Ishikawa (cell line): ENCODE data around the gene C9orf152.

Experiments used
- CEBPB ChIP-seq: IDR thresholded peaks from 2 replicates; pipeline ENCODE4 v1.6.1; 2012
- CREB1 ChIP-seq: IDR thresholded peaks from 2 replicates; pipeline ENCODE4 v1.6.1; 2012; ENCODE audit warnings: low read depth
- EGR1 ChIP-seq: IDR thresholded peaks from 2 replicates; pipeline ENCODE4 v1.6.1; 2012
- EP300 ChIP-seq: IDR thresholded peaks from 2 replicates; pipeline ENCODE4 v1.6.1; 2012; ENCODE audit warnings: borderline replicate concordance
- FOXM1 ChIP-seq: IDR thresholded peaks from 2 replicates; pipeline ENCODE4 v1.6.1; 2012; ENCODE audit warnings: low read depth, borderline replicate concordance
- MAX ChIP-seq: IDR thresholded peaks from 2 replicates; pipeline ENCODE4 v1.6.1; 2012
- NFIC ChIP-seq: IDR thresholded peaks from 2 replicates; pipeline ENCODE4 v1.6.1; 2012
- RAD21 ChIP-seq: IDR thresholded peaks from 2 replicates; pipeline ENCODE4 v1.6.1; 2012; ENCODE audit warnings: low read depth
- REST ChIP-seq: IDR thresholded peaks from 2 replicates; pipeline ENCODE4 v1.6.1; 2012; ENCODE audit warnings: low read depth, mild to moderate bottlenecking
- TAF1 ChIP-seq: IDR thresholded peaks from 2 replicates; pipeline ENCODE4 v1.6.1; 2012; ENCODE audit warnings: low read depth, mild to moderate bottlenecking
- TCF12 ChIP-seq: IDR thresholded peaks from 2 replicates; pipeline ENCODE4 v1.6.1; 2012; ENCODE audit warnings: low read depth
- TEAD4 ChIP-seq: IDR thresholded peaks from 2 replicates; pipeline ENCODE4 v1.6.1; 2012
- USF1 ChIP-seq: IDR thresholded peaks from 2 replicates; pipeline ENCODE4 v1.6.1; 2012
- YY1 ChIP-seq: IDR thresholded peaks from 2 replicates; pipeline ENCODE4 v1.6.1; 2012; ENCODE audit warnings: low read depth
- ZBTB7A ChIP-seq: IDR thresholded peaks from 2 replicates; pipeline ENCODE4 v1.6.1; 2012; ENCODE audit warnings: low read depth

The C9orf152 gene

GRCh38 chr9:110255034-110255462, 47.1 kb upstream of the C9orf152 start:
- TF ChIP-seq EP300: no peak
- no peak for TF ChIP-seq RAD21
- no peak for TF ChIP-seq YY1
- TF ChIP-seq TAF1: no peak
- TF ChIP-seq CREB1: no peak
- TF ChIP-seq TEAD4: no peak
- TF ChIP-seq MAX: no peak
- no peak for TF ChIP-seq USF1
- TF ChIP-seq FOXM1: no peak
- no peak for TF ChIP-seq CEBPB
- TF ChIP-seq EGR1: no peak
- TF ChIP-seq NFIC: no peak
- no peak for TF ChIP-seq REST
- TF ChIP-seq ZBTB7A: no peak
- TF ChIP-seq TCF12: no peak

GRCh38 chr9:110254500-110254899, 46.5 kb upstream of the C9orf152 start:
- TF ChIP-seq TCF12: no peak
- no peak for TF ChIP-seq REST
- no peak for TF ChIP-seq YY1
- no peak for TF ChIP-seq MAX
- TF ChIP-seq ZBTB7A: no peak
- TF ChIP-seq NFIC: no peak
- TF ChIP-seq CEBPB: no peak
- TF ChIP-seq USF1: no peak
- no peak for TF ChIP-seq FOXM1
- TF ChIP-seq CREB1: no peak
- TF ChIP-seq EGR1: no peak

- TF ChIP-seq REST (no peak), MAX (no peak), YY1 (no peak), USF1 (no peak)
Observed at GRCh38 chr9:110252509-110253139, 44.7 kb upstream of the C9orf152 start.

GRCh38 chr9:110251212-110251611, 43.3 kb upstream of the C9orf152 start:
- TF ChIP-seq EGR1: no peak

- TF ChIP-seq TCF12 (no peak), MAX (no peak), USF1 (no peak), ZBTB7A (no peak), YY1 (no peak)
Observed at GRCh38 chr9:110249603-110250002, 41.6 kb upstream of the C9orf152 start.
